GM15510 (cell line): ENCODE measurements around the gene GOLPH3.

Experiments
- POLR2A ChIP-seq: IDR thresholded peaks from 3 replicates; pipeline ENCODE4 v1.6.1; 2011; ENCODE audit warnings: borderline replicate concordance; ENCODE audit not compliant: insufficient read length; ENCODE audit errors: extremely low read depth

GOLPH3 gene

DNA sequence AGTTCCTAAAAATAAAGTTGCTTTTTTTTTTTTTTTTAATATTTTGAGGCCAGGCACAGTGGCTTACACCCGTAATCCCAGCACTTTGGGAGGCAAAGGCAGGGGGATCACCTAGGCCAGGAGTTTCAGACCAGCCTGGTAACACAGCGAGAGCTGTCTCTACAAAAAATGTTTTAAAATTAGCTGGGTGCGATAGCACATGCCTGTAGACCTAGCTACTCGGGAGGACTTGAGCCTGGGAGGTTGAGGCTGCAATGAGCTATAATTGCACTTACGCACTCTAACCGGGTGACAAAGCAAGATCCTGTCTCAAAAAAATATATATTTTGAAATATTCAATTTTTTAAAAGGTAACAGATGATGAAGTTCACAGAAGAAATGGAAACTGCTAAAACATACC is 22.9 kb downstream of the GOLPH3 start:
- TF ChIP-seq POLR2A: no peak

DNA sequence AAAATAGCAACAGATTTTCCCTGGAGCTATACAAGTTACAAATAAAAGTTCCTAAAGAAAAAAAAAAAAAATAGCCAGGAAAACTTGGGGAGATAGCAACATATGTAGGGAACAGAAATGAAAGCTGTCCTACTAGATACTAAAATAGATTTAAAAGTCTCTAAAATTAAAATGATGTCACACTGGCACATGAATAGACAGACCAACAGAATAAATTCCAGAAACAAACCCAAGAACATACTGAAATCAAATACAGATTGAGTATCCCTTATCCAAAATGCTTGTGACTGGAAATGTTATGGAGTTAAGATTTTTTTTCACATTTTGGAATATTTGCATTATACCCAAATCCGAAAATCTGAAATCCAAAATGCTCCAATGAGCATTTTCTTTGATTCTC is 23.8 kb downstream of the GOLPH3 start:
- no peak for TF ChIP-seq POLR2A

DNA sequence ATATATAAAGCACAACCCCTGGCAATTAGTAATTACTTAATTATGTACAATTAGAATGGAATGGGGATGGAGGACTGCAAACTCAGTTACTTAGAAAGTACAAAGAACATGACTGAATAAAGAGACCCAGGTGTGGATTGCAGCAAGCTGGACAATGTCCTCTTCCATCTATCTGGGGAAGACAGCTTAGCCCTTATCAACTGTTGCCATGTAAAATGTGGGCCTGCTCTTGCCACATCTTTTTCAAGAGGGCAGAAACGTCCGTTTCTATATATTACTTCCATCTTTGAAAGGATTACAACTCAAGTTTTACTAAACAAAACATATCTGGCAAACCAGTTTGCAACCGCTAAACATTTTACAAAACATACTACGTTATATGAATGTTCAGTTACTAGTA is 26.2 kb downstream of the GOLPH3 start:
- no peak for TF ChIP-seq POLR2A

DNA sequence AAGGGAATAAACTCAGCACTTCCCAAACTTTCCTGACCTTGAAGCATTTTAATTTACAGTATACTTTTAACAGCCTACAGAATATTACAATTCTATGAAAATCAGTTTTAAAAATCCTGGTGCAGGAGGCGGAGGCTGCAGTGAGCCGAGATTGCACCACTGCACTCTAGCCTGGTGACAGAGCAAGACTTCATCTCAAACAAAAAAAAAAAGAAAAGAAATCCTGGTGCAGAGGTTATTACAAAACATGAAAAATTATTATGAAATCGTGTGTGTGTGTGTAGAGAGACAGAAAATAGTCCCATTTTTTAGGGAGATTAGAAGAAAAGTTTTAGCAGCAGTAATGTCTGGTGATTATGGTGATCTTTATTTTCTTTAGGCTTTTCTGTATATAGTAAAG is 26.9 kb downstream of the GOLPH3 start:
- TF ChIP-seq POLR2A: no peak

DNA sequence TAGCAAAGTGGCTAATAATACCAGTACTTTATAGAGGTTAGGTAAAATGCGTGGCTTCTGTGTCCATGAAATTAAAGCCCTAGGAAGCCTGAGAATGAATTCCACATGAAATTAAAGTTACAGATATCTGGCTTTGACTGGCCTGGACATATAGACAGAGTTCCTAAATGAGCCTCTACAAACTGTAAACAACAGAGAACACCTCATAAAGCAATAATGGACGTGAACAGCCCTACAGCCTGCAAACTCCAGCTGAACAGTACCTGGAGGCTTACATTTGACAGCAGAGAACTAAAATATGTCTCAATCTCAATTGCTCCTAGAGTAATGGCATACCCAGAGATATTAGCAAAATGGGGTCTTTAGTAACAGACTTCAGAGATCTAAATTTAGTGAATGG is 28.7 kb downstream of the GOLPH3 start:
- no peak for TF ChIP-seq POLR2A

DNA sequence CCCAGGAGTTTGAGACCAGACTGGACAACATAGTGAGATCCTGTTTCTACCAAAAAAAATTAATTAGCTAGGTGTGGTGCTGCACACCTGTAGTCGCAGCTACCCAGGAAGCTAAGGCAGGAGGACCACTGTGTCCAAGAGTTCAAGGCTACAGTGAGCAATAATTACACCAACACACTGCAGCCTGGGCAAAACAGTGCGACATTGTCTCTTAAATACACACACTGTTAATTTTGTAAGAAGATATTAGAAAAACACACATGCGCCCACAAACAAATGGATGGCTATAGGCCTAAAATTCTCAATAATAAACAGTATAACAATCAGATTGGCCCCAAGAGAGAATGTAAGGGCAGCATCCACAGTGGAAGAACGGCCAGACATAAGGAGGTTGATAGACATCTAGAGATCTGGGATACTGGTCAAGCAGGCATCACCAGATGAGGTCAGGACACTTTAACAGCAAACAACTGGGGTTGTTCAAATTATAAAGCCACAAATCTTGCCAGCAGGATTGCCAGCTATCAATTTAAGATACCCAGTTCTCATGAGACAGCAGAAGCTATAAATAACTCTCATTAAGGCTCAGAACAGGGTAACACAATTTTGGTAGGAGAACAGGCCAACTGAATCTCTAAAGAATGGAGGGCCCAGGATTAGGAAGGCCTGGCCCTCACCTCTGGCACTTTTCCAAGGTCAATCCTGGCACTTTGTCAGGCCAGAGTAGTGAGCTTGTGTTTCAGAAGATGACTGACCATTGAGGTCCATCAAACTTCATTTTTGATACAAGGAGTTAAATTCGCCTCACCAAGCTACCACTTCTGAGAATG is 29.5 kb downstream of the GOLPH3 start:
- no peak for TF ChIP-seq POLR2A

DNA sequence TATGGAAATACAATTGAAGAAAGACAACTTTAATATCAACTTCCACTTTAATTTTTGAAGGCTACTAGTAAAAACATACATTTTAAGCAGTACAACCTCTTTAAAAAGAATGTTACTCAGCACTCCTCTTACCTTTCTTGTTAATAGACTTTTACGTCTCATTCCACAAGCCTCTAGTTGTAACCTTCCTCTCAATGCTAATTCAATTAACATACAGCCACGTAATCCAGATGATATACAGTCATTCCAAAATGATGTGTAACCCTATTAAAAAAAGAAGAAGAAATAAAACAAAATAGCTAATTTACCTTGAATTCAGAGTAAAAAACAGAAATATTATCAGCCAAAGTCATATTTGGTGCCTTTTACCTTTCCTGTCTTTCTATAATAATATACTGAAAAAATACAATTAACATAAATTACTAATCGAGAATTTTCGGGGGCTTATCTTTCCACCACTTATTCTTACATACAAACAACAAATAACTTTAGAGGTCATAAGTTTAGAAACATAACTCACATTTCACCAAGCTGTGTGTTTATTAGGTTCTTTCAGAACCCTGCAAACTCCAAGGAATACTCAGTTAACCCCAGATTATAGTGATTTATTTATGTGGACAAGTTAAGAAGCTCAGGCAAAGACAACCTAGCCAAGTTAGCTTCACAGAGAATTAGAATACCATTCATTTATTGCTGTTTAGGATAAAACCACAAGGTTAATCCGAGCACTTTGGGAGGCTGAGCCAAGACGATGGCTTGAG is 30.3 kb downstream of the GOLPH3 start:
- TF ChIP-seq POLR2A: no peak

DNA sequence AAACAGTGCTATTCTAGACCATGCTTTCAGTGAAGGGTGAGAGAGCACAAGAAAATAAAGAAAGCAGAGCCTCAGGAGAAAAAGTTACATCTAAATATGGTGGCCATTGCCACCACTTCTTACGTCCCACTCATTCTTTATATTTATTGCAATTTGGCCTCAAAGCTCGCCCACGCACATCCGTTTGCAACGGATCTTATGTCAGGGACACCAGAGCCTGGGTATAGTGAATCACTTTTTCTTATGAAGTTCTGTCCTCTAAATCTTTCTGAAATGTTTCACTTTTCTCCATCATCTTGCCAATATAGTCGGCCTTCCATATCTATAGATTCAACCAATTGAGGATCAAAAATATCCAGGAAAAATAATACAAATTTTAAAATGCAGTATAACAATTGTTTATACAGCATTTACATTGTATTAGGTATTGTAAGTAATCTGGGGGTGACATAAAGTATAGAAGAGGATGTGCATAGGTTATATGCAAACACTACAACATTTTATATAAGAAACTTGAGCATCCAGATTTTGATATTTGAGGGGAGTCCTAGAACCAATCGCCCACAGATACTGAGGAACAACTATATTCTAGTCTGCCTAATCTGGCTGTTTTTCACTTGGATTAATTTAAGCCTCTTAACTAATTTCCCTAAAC is 35.2 kb downstream of the GOLPH3 start:
- no peak for TF ChIP-seq POLR2A

DNA sequence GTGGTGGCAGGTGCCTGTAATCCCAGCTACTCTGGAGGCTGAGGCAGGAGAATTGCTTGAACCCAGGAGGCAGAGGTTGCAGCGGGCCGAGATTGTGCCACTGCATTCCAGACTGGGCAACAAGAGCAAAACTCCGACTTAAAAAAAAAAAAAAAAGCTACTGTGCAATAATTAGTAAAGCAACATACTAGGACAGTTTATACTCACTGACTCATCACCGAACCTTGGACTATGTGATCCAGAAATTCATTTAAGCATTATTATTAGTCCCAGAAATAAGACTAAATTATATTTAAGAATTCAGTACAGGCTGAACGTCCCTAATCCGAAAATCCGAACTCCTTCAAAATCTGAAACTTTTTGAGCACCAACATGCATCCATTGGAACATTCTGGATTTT is 37.8 kb downstream of the GOLPH3 start:
- no peak for TF ChIP-seq POLR2A

DNA sequence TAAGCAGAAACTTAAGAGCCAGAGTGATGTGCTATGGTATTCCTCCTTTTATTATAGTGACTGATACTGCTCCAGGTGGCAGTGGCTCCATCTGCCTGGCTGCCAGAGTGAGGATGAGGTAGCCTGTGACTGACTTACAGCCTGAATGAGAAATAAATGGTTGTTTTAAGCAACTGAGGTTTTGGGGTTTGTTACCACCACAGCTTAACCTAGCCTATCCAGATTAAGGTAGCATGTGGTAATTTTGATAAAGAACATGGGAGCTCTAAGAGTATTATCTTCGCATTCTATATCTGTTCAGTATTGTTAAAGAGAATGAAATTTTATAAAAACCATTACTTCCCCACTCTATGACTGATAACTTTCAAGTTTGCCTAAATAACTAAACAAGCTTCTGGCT is 39.0 kb downstream of the GOLPH3 start:
- TF ChIP-seq POLR2A: no peak

DNA sequence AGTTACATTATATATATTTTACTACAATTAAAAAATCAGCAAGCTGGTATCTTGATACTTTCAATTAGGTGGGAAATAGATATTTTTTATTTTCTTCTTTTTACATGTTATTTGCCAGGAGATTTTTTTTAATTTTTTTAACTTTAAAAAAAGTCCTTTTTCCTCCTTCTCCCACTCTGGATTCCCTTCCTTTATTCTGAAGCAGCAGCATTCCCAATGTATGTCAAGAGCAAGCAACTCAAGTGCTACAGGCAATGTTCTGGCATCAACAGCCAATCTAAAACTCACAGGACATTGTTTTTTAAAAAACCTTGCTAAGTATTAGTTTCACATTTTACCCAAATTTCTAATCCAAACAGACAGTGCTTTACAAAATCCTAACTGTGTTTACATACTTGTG is 41.4 kb downstream of the GOLPH3 start:
- TF ChIP-seq POLR2A: no peak

DNA sequence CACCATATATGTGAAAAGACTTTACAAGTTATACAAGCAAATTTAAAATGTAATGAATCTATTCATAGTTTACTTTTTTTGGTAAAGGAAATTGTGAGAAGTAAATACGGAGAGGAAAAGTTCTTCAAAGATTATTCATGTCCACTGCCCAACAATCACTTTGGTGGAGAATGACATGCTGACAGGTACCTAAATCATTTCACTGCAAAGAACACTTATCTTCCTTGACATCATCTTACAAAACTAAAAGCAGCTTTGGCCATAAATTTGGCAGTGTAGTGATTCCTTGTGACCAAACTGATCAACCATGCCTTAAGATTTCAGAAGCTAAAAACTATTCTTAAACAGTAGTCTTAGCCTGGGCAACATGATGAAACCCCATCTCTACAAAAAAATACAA is 42.5 kb downstream of the GOLPH3 start:
- TF ChIP-seq POLR2A: no peak

DNA sequence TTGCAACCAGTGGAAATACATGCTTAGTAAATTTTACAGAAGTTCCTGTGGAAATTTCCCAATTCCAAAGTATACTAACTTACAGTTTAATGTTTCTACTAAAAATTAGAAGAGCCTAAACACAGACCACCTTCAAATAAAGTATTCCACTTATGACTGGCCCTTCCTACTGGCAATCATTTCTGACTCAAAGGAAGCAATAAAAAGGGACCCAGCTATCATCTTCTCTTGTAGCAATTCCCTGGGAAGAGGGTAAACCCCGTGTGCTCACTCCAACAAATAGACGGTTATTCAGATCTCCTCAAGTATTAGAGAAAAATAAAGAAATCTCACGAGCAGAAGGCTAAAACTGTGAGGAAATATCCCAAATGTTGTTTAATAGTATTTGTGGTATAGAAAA is 43.3 kb downstream of the GOLPH3 start:
- no peak for TF ChIP-seq POLR2A

DNA sequence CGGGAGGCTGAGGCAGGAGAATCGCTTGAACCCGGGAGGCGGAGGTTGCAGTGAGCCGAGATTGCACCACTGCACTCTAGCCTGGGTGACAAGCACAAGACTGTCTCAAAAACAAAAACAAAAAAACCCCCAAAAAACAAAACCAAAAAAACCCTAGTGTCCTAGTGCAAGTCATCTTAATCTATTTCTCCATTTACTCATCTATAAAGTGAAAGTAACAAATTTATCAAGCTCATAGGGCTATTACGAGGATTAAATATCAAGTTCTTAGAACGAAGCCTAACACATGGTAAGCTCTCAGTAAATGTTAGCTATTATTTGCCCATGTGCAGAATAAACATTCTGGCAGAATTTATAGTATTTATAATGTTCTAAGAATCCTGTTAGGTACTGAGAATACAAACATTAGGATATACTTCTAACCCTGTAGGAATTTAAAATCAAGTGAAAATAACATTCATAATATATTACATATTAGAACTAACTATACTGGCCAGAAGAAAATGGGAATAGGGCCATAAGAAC is 45.0 kb downstream of the GOLPH3 start:
- no peak for TF ChIP-seq POLR2A

DNA sequence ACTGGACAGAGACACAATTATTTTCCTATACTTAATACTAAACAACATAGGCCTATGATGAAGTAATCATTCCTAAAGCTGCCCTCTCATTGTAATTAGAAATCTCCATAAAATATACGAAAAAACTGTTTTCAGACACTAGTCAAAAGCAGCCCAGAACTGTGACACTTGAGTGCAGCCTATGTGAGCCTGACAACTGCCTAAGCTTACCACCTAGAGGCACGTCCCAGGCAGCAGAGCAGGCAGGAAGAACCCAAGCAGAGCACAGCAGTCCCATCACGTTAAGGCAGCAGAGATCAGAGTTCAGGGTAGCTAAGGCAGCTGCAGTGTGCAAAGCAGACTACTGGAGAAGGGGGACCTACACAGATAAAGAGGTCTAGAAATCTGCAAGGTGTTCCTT is 46.4 kb downstream of the GOLPH3 start:
- no peak for TF ChIP-seq POLR2A
